Uterus (tissue), 2 donors: Measurements from ENCODE around the gene UBAP2.

ENCODE experiments used
- CTCF ChIP-seq, 4 experiments: fragments of 200-600 bp in 2 of 4; fragments of 450-650 bp in 2 of 4; sonication (generic) in 2 of 4; IDR thresholded peaks; one replicate each; pipeline ENCODE4 v1.5.1; 2016 to 2019; ENCODE audit warnings: antibody characterized with exemption in 4 of 4, mild to moderate bottlenecking in 2 of 4, moderate library complexity in 1 of 4
- POLR2A ChIP-seq, 2 donors: fragments of 450-650 bp; IDR thresholded peaks; one replicate each; pipeline ENCODE4 v1.6.1; 2016; ENCODE audit warnings: antibody characterized with exemption in 2 of 2, mild to moderate bottlenecking in 1 of 2, moderate library complexity in 1 of 2

- no peak for TF ChIP-seq CTCF (IDR thresholded peaks at IDR 0.05)
- TF ChIP-seq POLR2A (IDR thresholded peaks at IDR 0.05) = no peak
These were observed 170.8 kb downstream of the UBAP2 start for GRCh38 chr9:33877727-33878489.
